Omental fat pad (tissue), 4 donors: ENCODE results near the gene DYNLL2. TPM values are rescaled to one million over a fixed set of nuclear protein-coding genes. Genes with fewer than 3 reads are reported as not detected.

Source experiments
- ATAC-seq: fragments of 150-250 bp; one replicate; pipeline ENCODE4 v1.9.1; 2016; ENCODE audit warnings: mild to moderate bottlenecking, moderate library complexity; ENCODE audit not compliant: low FRiP score
- DNase-seq: peaks from one replicate; pipeline ENCODE4 v3.0.0-alpha.2; 2019; ENCODE audit warnings: low spot score
- total RNA-seq, 4 donors: library from RNA; depleted of rRNA; stranded (reverse); fragments of >200 nt; gene quantifications; one replicate each; pipeline ENCODE4 v1.1.0, GENCODE V29; 2016
- TF ChIP-seq, protein P1 (sequence below), 3 donors: fragments of 450-650 bp; IDR thresholded peaks; one replicate each; pipeline ENCODE4 v1.5.1; 2016 to 2017; ENCODE audit warnings: antibody characterized with exemption in 3 of 3, mild to moderate bottlenecking in 3 of 3, moderate library complexity in 2 of 3

The DYNLL2 gene
- total RNA-seq, 4 donors from 2014 or later = 15.8 to 22.5 (median 20.7) TPM

DNA sequence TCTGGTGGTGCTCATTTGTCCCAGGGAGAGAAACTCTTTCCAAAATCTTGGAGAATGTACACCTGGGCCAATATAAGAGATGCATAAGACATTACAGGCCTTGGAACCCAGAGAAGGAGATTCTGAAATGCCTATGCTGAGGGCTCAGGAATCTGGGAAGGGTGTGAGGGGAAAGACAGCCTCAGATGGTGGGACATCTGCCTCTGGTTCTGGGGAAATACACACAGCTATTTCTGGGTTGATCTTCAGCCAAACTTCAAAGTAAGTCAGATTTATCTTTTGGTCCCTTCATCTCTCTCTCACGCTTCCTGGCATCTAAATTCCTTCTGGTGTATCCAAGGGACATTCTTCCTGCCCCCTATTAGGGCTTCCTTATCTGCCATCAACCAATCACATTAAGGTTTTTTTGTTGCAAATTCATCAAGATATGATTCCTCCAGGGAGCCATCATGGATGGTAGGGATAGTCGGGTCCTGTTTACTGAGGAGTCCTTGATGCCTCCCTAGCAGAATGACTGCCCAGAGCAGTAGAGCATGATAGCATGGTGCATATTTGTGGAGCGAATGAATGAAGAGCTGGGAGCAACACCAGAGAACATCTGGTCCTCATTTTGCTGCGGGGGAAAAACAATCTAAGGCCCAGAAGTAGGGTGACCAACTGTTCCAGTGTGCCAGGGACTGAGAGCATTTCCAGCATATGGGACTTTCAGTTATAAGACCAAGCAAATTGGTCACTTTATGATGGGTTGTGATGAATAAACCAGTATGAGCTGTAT lies 35.7 kb upstream of the DYNLL2 start:
- no peak for DNase-seq
- TF ChIP-seq, protein P1, sequence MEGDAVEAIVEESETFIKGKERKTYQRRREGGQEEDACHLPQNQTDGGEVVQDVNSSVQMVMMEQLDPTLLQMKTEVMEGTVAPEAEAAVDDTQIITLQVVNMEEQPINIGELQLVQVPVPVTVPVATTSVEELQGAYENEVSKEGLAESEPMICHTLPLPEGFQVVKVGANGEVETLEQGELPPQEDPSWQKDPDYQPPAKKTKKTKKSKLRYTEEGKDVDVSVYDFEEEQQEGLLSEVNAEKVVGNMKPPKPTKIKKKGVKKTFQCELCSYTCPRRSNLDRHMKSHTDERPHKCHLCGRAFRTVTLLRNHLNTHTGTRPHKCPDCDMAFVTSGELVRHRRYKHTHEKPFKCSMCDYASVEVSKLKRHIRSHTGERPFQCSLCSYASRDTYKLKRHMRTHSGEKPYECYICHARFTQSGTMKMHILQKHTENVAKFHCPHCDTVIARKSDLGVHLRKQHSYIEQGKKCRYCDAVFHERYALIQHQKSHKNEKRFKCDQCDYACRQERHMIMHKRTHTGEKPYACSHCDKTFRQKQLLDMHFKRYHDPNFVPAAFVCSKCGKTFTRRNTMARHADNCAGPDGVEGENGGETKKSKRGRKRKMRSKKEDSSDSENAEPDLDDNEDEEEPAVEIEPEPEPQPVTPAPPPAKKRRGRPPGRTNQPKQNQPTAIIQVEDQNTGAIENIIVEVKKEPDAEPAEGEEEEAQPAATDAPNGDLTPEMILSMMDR (IDR thresholded peaks at IDR 0.05) = no peak
- ATAC-seq = no peak

DNA sequence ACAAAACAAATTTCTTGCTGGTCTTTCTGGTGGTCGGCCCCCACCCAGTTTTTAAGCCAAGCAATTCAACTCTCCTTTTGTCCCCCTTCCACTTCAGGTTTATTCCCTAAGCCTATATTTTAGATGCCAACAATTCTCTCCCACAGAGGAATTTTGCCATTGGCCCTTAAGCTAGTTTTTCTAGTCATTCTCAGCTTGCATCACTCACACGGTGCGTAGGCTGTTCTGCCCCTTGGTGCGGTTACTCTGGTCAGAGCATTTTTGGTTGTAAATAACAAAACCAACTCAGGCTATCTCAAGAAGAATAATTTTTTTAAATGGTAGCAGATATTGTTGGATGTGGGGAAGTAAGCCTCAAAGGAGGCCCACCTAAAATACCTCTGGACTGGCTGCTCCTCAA lies 33.7 kb upstream of the DYNLL2 start:
- ATAC-seq (no peak), DNase-seq (no peak)
- TF ChIP-seq, protein P1 (IDR thresholded peaks at IDR 0.05) = no peak

DNA sequence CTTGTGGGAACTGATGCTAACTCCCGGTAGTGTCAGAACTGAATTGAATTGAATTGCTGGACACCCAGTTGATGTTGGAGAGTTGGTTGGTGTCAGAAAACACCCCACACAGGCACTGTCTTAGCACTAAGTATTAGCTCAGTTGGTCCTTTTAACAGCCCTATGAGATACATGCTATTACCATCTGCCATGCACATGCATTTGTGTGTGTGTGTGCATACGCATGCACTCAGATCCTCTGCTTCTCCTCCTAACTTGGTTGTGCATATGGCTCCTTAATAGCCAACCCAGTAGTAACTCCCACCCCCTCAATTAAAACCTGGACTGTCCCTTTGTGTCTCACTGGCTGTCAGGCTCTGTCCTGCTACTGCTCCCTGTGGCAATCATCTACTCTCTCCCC lies 32.3 kb upstream of the DYNLL2 start:
- ATAC-seq (no peak), DNase-seq (no peak)
- TF ChIP-seq, protein P1 (IDR thresholded peaks at IDR 0.05) = no peak

DNA sequence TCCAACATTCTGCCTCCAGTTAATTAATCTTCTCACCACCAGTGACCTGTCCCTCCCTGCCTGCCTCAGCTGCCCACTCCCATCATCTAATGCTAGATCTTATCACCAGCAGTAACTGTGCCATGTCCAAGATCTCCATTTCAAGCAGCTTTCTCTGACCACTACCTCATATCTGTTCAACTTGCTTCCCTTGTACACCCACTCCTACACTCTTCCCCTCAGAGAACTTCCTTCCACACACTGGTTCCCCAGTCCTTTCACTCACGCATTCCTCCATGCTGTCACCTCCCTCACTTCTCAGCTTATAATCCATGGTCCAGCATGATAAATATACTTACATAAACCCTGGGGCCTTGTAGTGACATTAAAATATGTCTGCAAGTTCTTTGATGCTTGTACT lies 31.8 kb upstream of the DYNLL2 start:
- ATAC-seq = no peak
- TF ChIP-seq, protein P1 (IDR thresholded peaks at IDR 0.05) = no peak
- DNase-seq = no peak

DNA sequence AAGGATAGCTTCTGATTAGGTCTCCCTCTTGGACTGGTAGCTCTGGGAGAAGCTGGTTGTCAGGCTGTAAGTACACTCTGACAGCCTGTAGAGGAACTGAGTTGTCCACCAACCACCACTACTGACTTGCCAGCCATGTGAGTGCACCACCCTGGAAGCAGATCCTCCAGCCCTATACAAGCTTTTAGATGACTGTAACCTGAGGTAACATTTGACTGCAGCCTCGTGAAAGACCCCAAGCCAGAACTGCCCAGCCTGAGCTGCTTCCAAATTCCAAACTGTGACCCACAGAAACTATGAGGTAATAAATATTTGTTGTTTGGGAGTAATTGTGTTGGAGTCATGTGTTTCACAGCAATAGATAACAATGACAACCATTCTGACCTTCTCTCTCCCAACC lies 30.8 kb upstream of the DYNLL2 start:
- DNase-seq (no peak), ATAC-seq (no peak)
- TF ChIP-seq, protein P1 (IDR thresholded peaks at IDR 0.05) = no peak

DNA sequence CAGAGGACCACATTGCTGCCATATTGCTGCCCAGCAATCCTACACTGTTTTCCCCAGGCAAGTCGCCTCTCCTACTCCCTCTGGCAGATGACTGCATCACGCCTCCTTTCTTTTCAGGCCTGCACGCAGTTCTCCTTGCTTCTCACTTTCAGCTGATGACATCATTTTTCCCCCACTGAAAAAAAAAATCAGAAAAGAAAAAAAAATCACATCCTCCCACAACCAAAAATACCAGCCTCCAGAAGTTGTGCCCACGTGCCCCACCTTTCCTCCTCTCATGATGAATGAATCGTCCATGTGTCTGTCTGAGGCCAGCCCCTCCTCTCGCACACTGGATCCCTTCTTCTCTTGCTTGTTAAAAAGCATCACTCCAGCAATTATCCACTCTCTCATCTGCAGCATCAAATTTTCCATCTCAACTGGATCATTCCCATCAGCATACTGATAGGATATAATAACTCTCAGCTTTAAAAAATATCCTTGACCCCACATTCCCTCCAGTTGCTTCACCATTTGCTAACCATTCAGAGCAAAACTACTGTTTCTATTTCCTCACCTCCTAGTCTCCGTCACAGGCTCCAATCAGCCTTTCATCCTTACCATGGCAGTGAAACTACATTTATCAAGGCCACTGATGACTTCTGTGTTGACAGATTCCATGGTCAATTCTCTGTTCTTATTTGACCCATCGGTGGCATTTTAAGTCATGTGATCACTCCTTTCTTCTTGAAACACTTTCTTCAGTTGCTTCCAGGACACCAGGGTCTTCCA lies 30.1 kb upstream of the DYNLL2 start:
- TF ChIP-seq, protein P1 (IDR thresholded peaks at IDR 0.05) = no peak
- no peak for ATAC-seq
- DNase-seq = no peak
